NAMALWA (cell line): ENCODE measurements around the gene B4GALT1.
A peak's percentile ranks its signal among the peaks of the same experiment; 100 is the strongest.

ENCODE experiments used
- DNase-seq: peaks from one replicate; pipeline ENCODE4 v3.0.0-alpha.2; 2015; ENCODE audit warnings: low spot score

B4GALT1 gene

DNA sequence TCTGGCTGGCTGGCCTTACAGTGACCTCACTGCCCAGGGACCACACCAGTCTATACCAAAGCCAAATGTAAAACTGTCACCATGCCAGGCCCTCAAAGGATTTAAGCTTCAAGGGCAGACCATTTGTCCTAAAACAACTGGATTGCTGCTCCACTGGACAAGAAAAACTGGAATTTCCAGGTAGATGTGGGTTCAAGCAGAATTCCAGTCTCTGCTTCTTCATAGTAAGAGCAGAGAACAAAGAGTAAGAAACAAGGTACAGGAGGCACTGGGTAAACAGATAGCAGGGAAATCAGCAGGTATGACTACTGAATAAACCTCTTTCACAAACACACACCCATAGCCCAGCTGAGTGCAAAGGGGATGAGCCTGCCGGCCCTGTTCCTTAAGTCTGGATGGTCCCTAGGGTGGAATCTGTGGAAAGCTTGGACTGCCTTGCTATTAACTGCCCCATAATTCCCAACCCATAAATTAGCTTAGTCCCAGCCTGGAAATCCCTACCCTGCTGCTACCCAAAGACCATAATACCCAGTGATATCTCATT lies 5.5 kb downstream of the B4GALT1 start:
- no peak for DNase-seq

- DNase-seq, result peak; percentile 53
These were observed 6.0 kb downstream of the B4GALT1 start for GRCh38 chr9:33161011-33161588.

GRCh38 chr9:33160446-33160845 lies 6.7 kb downstream of the B4GALT1 start:
- DNase-seq, result peak; percentile 46

DNA sequence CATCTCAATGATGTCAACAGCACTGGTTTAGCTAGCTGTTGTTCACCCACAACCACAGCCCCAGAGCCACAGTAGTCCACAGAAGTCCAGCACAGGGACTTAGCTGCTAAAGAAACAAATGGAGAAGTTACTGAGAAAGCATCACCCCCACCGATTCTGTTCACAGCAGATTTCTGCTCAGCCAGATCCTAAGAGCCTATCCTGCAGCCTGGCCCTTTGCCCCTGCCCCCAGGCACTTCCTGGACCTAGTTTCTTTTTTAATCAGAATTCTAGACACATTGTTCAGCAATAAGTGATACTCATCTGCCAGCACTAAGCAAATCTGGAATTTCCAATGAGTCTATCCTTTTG lies 7.4 kb downstream of the B4GALT1 start:
- DNase-seq, result peak; percentile 82

DNA sequence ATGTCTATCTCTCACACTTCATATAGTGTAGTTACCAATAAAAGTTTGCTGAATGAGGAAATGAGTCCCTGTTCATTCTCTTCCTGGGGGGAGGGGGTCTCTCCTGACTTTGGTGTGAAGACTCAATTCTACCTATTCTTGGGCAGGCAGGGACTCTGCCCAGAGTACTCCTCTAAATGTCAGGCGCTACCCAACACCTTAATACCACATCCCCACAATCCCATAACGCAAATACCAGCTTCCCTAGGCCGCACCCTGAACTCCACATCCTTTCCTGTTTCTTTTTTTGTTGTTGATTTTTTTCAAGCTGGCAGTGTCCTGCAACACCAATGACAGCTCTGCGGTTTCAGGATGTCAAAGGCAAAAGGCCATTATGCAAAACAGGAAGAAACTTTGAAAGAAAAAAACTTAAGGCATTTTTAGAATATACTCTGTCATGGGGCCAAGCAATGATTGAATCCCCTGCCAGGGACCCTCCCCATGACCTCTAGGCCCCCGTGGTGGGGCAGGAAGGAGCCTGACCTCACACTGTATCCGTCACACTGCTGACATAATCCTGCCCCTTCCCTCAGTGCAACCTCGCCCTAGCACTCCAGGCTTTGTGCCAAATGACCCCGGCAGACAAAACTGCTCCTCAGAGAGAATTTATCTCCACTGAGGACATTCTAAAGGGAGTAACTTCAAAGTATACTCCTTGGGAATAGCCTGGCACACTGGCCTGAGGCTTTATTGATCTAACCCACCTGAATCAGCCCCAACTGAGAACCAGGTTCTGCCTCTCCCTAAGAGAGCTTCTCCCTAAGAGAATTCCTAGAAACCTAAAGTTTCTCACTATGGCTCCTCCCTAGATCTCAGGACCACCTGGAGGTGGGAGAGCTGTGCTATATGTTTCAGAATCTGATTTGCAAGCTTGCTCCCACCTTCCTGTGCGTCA lies 8.0 kb downstream of the B4GALT1 start:
- DNase-seq, result peak; percentile 76

GRCh38 chr9:33157960-33158842 lies 8.9 kb downstream of the B4GALT1 start:
- no peak for DNase-seq

GRCh38 chr9:33155393-33155792 lies 11.7 kb downstream of the B4GALT1 start:
- DNase-seq, result no peak

DNA sequence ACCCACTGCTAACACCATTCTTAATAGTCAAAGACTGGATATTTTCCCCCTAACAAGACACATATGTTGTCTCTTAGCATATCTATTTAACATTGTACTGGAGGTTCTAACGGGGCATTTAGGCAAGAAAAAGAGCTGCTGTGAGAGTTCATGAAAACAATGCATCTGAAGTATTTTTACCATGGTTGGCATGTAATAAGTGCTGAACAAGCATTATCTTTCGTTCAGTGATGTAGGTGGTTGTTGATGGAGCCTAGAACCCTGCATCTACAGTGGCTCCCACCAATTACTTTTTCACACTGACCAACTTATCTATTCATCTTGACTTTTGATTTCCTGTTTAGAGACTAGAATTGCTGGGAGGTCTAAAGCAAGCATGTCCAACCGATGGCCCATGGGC lies 12.8 kb downstream of the B4GALT1 start:
- no peak for DNase-seq

DNA sequence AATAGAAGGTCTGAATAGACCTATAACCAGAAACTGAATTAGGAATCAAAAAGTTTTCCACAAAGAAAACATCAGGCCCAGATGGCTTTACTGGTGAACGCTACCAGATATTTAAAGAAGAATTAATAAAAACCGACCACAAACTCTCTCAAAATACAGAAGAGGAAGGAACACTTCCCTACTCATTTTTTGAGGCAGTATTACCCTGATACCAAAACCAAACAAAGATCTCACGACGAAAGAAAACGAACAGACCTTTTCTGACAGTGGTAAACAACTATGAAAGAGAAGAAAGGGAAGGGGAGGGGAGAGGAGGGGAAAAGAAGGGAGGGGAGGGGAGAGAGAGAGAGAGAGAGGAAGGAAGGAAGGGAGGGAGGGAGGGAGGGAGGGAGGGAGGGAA lies 13.5 kb downstream of the B4GALT1 start:
- DNase-seq, result peak; percentile 66

- DNase-seq, result no peak
These were observed 14.1 kb downstream of the B4GALT1 start for GRCh38 chr9:33153001-33153400.

DNA sequence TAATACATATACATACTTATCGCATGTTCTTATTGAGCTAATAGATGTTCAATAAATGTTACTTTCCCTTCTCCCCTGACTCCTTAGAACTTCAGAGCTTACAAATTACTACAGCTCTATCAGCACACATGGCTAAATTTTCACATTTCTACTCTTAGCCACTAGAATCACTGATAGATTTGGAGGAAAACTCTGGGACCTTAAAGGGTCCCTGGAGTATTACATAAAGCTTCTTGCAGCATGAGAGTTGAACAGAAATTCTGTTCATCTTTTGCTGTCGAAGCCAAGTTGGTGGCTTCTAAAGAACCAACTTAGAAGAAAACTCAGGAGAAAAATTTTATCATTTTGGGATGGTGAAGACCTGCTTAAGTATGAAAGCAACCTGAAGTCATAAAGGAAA lies 15.5 kb downstream of the B4GALT1 start:
- no peak for DNase-seq

GRCh38 chr9:33151007-33151557 lies 16.1 kb downstream of the B4GALT1 start:
- DNase-seq, result no peak

DNA sequence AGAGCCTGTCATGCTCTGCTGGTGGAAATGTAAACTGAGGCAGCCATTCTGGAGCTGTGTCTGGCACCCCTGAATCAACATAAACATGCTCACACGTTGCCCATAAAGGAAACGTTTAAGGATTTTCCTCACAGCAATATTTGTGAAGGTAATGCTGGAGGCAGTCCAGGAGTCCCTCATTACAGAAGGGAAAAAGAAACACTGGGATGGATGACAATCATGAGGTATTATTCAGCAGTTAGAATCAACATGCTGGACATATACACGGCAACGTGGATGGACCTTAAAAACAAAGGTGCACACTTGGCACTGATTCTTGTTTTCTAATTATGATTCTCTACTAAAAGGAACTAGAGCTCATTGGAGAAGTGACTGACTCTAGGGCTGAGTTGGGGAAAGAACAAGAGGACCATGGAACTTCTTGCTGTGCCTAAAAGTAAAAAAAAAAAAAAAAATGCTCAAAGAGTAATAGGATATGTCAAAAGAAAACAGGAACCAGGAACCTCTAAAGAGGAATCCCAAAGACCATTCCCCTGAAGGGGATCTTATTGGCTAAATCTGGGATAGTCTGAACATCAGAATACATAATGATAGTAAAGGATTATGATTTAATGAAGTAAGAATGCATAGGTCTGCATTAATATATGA lies 18.6 kb downstream of the B4GALT1 start:
- DNase-seq, result no peak

- DNase-seq, result no peak
These were observed 19.5 kb downstream of the B4GALT1 start for GRCh38 chr9:33147416-33148169.

GRCh38 chr9:33146298-33146697 lies 20.8 kb downstream of the B4GALT1 start:
- DNase-seq, result no peak

- no peak for DNase-seq
These were observed 22.6 kb downstream of the B4GALT1 start for GRCh38 chr9:33144551-33144950.

DNA sequence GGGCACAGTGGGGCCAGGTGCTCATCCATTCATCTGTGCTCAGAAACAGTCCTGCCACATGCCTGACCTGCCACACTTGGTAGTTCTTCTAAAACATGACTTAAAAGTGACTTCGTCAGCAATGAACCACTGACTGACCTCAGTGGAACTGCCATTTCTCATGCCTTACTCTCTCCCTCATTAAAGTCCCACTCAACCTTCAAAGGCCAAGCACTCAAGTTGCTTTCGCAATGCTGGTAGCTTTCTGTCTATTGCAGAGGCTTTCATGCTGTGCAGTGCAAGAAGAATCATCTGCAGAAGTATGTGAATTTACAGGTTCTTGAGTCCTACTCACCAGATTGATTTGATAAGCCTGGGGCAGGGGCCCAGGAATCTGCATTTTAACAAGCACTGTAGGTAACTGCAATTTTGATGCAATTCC lies 23.9 kb downstream of the B4GALT1 start:
- DNase-seq, result no peak

DNA sequence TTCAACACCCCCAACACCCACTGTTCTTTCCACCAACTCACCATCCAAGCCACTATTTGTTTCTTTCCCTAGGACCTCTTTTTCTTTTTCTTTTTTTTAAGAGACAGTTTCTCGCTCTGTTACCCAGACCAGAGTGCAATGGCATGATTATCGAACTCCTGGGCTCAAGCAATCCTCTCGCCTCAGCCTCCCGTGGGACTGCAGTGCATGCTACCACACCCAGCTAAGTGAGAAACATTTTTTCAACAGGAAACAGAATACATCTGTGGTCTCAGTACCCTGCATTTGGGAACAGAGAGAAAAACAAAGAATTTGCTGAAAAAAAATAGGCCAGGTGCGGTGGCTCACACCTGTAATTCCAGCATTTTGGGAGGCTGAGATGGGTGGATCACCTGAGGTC lies 24.6 kb downstream of the B4GALT1 start:
- no peak for DNase-seq

- no peak for DNase-seq
These were observed 26.5 kb downstream of the B4GALT1 start for GRCh38 chr9:33140401-33141360.
